ENCODE data around the gene THAP7. TPM values are rescaled to one million over a fixed set of nuclear protein-coding genes. Genes with fewer than 3 reads are reported as not detected.

The THAP7 gene
- total and polyA plus RNA-seq, 9 donors: 7.8 to 54.9 (median 39.3) TPM

- intact Hi-C loops (cut with DNase I): no loop called here
- no peak for DNase-seq
- Histone ChIP-seq H3K9me3 (no peaks in the 10 kb centered on the region), H3K4me1 (ENCODE audit: insufficient read depth) (peaks cover 6% of the 10 kb centered on the region), H3K4me3 (no peak overlapping the region), H3K27me3 (no peaks in the 10 kb centered on the region), H3K27ac (no peak overlapping the region), H3K36me3 (no peaks in the 10 kb centered on the region)
- 85 to 89% (median 86%) methylated on average over 13 of the region's 13 CpGs for WGBS, 3 donors
- TF ChIP-seq CTCF (IDR thresholded peaks at IDR 0.05) (no peak), POLR2A (IDR thresholded peaks at IDR 0.05) (no peak), EP300 (IDR thresholded peaks at IDR 0.05) (no peak)
Observed at GRCh38 chr22:21022955-21023614, 21.2 kb upstream of the THAP7 start.

GRCh38 chr22:21022507-21022906 lies 20.6 kb upstream of the THAP7 start:
- TF ChIP-seq CTCF (IDR thresholded peaks at IDR 0.05): no peak
- TF ChIP-seq POLR2A (IDR thresholded peaks at IDR 0.05): no peak
- TF ChIP-seq EP300 (IDR thresholded peaks at IDR 0.05): no peak
- H3K9me3 ChIP-seq: no peaks in the 10 kb centered on the region
- no peak overlapping the region for H3K4me3 ChIP-seq
- H3K27me3 ChIP-seq: no peaks in the 10 kb centered on the region
- 66 to 70% (median 70%) methylated on average over 10 of the region's 10 CpGs for WGBS, 3 donors
- intact Hi-C loops (cut with DNase I): no loop called here
- H3K36me3 ChIP-seq: no peaks in the 10 kb centered on the region
- H3K4me1 ChIP-seq (ENCODE audit: insufficient read depth): peaks cover 4% of the 10 kb centered on the region
- DNase-seq: no peak
- H3K27ac ChIP-seq: no peak overlapping the region

- no peaks in the 10 kb centered on the region for H3K27me3 ChIP-seq
- no peaks in the 10 kb centered on the region for H3K36me3 ChIP-seq
- no peak for DNase-seq
- no peaks in the 10 kb centered on the region for H3K4me1 ChIP-seq (ENCODE audit: insufficient read depth)
- intact Hi-C loops (cut with DNase I): no loop called here
- H3K9me3 ChIP-seq: no peaks in the 10 kb centered on the region
- H3K27ac ChIP-seq: no peak overlapping the region
- WGBS, 3 donors: 59 to 72% (median 68%) methylated on average over 7 of the region's 7 CpGs
- H3K4me3 ChIP-seq: no peak overlapping the region
- TF ChIP-seq EP300 (IDR thresholded peaks at IDR 0.05) (no peak), POLR2A (IDR thresholded peaks at IDR 0.05) (no peak), CTCF (IDR thresholded peaks at IDR 0.05) (no peak)
Observed at GRCh38 chr22:21020802-21021429, 19.0 kb upstream of the THAP7 start.

- no peaks in the 10 kb centered on the region for H3K27me3 ChIP-seq
- H3K27ac ChIP-seq: no peak overlapping the region
- no peak overlapping the region for H3K4me3 ChIP-seq
- peaks cover 6% of the 10 kb centered on the region for H3K4me1 ChIP-seq (ENCODE audit: insufficient read depth)
- WGBS, 3 donors: 93 to 97% (median 95%) methylated on average over 4 of the region's 4 CpGs
- TF ChIP-seq EP300 (IDR thresholded peaks at IDR 0.05) (no peak), POLR2A (IDR thresholded peaks at IDR 0.05) (no peak), CTCF (IDR thresholded peaks at IDR 0.05) (no peak)
- H3K9me3 ChIP-seq: no peaks in the 10 kb centered on the region
- intact Hi-C loops (cut with DNase I): loop anchor here in 1 of 4 donors (10.0 kb wide), 1 partner anchor 154 kb away; no protein-coding TSS in a partner anchor
- no peak for DNase-seq
- H3K36me3 ChIP-seq: no peaks in the 10 kb centered on the region
Observed at GRCh38 chr22:21018314-21018713, 16.4 kb upstream of the THAP7 start.
